ENCODE data around the gene AHNAK.
"Not testable (repeated sequence)": the region's sequence is repeated elsewhere in the genome, so short reads cannot be mapped to it uniquely, and the experiment has no call there.

Gene AHNAK

DNA sequence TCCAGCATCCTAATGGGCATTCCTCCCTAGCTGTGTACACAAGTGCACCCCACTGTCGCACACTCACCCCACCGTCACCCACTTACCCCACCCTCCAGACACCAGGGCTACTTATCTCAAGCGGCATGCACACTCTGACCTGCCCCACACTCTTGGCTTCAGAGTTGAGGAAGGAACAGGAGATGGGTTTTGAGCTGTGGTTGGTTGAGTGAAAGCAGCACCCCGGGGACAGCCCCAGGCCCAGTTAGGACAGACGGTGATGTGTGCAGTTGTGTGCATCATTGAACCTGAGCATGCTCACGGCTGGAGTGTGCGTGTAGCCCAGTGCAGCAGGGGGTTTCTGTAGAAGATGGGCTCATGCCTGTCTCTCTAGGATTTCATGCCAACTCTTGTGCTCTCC, 32.5 kb downstream of the AHNAK start:
- DNase-seq = no peak

DNA sequence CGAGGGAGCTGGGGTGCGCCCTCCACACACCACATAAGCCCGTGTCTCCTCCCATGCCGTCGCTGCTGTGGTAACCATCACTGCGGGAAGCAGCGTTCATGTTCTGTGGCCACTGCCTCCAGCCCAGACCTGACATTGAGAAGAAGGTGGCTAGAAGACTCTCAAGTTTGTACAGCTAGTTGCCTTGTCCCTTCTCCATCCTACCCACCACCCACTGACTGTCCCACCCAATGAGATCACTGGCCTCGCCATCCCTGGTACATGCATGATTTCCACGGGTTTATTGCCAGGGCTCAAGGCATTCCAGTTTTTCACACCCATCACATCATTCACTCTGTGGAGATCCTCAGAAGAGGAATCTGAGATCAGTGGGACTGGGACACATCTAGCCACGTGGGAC, 33.0 kb downstream of the AHNAK start:
- no peak for DNase-seq

DNA sequence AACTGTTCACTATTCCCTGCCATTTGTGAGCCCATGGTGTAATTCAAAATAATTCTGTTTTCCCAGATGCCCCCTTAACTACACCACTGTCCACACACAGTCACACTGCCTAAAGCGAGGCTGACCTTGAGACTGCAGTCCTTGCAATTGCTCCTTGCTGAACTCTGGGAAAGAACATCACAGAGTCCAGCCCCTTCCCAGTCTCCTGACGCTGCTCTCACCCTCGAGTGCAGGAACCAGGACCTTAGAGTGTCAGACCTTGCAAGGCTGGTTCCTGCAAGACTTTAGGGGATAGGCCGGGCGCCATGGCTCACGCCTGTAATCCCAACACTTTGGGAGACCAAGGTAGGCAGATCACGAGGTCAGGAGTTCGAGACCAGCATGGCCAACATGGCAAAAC, 33.6 kb downstream of the AHNAK start:
- DNase-seq = no peak

DNA sequence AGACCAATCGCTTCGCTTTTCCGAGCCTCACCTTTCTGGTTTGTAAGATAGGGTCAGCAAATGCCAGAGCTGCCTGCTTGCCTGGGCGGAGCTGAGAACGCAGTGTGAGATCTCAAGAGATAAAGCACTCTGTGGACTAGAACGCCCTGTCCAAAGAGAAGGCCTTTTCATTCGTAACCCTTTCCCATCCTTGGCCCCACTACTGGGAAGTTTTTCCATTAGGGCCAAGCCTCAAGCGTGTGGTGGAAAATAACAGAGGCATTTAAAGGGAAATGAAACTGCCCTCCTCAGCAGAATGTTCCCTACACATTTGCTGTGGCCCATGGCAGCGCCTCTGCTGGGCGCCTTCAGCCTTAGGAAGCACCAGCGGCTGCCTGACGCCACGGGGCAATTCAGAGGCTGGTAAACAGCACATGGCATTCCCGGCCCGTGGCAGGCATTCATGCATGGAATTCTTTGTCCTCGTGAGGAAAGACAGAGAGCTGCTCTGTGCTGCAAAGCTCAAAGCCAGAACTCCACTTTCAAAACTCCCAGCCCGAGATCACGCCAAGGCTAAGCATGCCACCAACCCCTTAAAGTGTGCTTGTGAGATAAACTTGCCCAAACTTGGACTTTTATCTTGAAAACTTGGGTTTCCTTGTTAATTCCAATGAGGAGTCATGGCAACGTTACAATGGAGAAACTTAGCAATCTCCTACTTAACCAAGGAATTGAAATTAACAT, 38.1 kb downstream of the AHNAK start:
- DNase-seq = no peak

DNA sequence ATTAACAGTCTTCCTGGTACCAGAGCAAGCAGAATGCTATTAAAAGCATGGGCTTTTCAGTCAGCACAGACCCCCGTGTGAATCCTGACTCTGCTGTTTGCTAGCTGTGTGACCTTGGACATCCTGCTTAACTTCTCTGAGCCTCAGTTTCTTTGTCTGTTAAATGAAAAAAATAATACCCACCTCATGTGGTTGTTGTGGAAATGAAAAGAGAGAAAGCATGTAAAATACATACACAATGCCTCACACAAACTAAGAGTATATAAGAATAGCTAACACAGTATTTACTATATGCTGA, 39.5 kb downstream of the AHNAK start:
- no peak for DNase-seq

DNA sequence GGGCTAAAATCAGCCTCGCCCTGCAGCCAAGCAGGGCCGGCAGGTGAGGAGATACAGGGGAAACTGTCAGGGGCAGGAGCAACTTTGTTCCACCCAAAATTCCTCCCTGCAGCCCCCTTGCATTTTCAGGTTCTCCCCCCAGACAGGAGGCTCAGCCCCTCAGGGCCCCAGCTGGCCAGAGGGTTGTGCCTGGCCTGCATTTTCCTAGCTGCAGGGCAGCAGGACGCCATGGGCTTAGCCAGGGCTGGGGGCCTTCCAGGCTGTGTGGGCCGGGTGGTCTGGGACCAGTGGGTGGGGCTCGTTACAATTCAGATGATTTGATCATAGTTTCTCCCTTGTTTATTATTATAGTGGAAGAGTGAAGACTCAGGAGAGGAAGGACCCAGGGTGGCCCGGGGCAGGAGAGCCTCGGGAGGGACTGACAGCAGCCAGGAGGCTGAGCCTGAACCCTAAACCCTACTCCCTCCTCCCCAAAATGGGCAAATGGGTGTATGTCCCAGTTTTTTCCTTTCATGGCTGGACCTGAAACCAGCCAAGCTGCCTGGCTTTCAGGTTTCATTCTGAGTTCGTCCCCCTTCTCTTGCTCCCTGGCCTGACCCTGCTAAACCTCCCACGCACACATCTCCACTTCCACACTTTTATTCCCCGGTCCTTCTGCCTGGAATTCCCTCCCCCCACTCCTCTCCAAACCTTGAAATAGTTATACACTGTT, 40.0 kb downstream of the AHNAK start:
- no peak for DNase-seq

DNA sequence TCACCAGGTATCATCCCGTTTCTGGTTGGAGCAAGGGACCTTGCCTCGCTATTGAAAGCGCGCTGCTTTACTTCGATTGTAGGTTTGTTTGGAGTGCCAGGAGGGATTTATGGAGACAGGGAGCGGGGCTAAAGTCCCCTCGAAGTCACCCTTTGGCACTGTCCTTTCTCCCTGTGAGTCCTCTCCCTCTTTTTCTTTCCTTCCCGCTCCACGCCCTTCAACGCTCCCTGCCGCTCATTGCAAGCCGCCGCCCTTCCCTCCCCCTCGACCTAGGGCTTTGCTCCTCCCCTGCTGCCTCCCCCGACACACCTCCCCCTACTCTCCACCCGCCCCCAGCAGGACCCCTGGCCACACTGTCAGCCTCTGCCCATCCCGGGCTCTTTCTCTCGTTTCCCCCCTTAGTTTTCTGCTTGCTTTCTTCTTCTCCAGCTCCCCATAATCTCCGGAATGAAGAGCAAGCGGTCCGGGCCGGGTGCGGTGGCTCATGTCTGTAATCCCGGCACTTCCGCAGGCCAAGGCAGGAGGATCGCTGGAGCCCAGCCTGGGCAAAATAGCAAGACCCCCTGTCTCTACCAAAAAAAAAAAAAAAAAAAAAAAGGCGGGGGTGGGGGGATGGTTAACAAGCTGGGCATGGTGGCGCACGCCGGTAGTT, 41.0 kb downstream of the AHNAK start:
- DNase-seq = no peak

DNA sequence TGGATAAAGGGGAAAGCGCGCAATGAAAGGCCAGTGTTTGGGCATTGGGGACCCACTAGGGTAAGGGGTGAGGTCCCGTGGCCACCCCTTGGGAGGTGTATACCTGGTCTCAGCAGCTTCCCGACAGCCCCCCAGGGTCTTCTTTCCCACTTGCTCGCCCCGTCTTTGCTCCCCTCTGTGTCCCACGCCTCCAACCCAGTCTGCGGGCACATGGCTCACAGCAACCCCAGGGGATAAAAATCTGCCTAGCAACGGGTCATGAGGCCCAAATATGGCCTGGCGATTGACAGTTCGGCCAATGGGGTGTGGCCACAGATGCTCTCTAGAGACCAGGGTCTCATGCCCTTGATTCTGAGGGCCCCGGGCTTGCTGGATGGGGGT, 41.6 kb downstream of the AHNAK start:
- no peak for DNase-seq

DNA sequence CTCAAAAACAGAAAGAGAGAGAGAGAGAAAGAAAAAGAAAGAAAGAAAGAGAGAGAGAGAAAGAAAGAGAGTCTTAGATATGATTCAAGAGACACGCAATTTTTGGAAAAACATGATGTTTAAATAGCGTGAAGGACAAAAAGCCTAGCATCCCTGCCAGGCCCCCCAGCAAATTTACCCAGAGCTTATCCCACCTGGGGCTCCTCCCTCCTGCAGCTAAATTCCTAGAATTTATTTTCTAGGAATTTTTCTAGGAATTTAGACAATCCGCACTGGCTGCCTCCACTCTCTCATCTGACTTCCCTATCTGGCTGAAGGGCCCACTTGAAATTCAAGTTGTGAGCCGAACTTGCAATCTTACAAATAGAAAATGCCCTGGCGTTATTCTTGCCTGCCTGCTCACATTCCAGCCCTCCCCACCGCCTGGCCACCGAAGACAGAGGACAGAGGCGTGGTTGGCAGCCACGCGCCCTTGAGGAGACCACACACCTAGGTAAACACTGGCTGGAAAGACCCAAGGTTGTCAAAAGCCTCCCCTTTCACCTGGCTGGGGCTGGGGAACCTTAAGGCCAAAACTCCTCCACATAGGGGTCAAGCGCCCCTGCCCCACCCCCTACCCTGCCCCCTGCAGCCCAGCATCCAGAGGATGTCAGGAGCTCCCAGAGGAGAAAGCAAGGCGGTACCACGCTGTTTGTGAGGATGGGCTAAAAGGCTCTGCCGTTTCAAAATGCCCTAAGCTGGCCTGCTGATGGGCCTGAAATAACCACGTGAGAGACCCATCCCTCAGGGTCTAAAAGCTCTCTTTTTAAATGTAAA, 42.2 kb downstream of the AHNAK start:
- DNase-seq = no peak

DNA sequence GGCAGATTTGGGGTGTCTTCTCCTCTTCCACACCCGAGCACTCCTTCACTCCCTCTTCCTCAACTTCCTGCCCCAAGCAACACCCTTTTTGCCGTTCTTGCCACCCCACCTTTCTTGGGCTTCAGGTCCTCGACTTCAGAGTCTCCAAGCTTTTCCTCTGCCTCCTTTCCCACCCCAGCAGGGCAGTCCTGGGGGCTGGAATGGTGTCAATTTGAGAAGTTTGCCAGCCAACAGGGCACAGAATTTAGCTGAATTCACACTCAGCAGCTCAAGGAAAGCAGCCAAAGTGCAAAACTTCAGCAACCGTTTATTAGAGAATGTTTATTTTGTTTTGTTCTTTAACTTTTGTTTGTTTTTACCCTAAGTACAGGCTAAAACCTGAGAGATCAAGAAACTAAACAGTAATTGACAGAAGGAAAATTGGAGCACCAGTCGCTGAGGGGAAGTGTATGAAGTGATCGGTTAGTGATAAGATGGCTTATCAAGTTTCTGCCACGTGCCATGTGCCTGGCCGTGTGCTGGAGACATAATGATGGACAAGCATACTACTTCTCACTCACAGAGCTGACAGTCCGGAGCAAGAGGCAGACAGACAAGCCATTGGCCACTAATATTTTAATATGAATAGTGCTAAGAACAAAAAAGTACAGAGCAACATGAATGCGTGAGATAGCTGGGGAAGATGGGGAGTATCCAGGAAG, 44.4 kb downstream of the AHNAK start:
- DNase-seq = no peak

DNA sequence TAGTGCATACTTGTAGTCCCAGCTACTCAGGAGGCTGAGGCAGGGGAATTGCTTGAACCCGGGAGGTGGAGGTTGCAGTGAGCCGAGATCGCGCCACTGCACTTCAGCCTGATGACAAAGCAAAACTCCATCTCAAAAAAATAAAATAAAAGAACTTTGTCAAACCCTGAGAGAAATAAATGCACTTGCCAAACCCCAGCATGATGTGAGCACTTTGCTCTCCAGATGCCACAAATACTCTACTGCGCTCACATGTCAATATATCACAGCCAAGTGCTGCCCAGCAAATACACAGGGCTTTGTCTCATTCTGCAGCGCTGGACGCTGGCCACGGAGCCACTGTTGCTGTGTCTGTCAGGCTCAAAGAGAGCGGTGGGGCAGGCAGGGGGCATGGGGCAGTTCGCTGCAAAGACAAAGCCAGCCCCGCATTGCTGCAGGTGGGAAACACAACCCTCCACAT, 45.1 kb downstream of the AHNAK start:
- DNase-seq = no peak

DNA sequence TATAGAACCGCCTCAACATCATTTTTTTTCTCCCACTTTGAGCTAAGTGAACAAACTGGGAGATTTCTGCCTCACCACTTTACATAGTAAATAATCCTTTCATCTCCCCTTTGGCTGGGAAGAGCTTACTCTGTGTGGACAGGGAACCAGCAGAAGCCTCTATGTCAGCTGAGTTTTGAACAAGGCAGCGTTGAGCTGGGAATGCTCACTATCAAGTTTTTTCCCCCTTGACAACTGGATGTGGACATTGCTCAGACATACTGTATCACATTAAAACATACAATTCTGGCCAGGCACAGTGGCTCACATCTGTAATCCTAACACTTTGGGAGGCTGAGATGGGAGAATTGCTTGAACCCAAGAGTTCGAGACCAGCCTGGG, 46.0 kb downstream of the AHNAK start:
- no peak for DNase-seq

DNA sequence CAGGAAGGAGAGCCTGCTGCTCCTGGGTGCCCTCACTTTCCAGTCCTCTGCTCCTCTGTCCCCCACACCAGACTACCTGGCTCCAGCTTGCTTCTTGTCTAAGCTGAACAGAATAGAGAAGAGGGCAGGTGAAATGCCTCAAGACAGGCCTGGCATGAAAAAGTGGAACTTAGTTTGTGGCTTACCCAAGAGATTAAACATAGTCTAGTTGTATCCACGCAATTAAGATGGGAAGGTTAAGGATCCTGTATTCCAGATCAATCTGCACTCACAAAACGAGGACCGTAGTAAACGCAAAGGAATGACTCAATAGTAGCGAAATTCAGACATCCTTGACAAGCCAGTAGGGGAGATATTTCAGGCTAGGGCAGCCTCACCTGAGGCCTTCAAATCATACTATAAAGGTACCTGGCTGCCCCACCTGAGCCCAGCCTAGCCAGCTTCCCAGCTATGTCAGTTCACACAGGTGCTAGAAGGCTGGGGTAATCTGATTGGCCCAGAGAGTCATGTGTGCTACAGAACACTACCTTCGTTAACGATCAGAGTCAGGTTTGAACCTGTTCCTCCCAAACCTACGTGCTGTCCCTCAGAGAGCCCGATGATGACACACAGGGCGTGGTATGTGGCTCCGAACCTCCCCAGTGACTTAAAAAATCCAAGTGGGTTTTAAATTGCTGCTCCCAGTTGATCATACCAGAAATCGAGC, 46.5 kb downstream of the AHNAK start:
- no peak for DNase-seq

DNA sequence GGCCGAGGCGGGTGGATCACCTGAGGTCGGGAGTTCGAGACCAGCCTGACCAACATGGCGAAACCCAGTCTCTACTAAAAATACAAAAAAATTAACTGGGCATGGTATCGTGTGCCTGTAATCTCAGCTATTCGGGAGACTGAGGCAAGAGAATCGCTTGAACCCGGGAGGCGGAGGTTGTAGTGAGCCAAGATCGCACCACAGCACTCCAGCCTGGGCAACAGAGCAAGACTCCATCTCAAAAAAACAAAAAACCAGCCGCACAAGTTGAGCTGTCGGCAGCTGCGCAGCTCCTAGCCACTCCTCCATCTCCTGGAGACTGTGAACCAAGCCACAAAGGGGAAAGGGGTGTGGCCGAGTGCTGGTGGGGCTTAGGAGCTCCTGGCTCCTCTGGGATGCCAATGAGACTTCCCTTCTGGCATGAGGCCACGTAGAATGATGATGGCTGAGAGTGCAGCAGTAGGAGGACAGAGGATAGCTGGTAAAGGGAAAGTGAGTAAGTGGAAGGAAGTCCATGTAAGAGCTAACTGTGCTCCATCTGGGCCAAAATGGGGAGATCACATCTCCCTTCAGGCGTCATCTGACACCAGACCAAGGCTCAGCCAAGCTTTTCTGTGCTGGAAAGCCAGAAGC, 47.2 kb downstream of the AHNAK start:
- not testable (repeated sequence) for DNase-seq

DNA sequence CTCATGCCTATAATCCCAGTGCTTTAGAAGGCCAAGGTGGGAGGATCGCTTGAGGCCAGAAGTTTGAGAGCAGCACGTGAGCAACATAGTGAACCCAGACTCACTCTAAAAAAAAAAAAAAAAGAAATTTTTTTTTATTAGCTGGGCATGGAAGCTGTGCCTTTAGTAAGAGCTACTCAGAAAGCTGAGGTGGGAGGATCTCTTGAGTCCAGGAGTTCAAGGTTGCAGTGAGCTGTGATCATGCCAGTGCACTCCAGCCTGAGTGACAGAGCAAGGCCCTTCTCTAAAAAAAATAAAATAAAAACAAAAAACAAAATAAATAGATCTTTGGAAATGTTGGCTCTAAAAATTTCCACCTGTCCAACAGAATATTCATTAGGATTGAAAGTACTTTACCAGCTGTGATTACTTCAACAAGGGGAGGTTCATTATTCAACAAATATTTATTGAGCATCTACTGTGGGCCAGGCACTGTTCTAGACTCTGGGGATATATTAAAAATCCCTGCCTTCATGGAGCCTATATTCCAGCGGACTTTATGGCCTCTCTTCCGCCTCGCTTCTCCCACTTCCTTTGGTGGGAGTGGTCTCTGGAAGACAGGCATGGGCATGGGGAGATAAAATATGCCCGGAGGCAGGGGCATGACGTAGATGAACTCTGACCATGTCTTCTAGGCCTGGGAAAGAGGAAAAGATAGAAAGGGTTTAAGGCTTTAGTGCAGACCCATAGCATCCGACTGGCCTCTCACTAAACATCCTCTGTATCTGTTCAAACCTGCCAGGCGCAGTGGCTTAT, 47.9 kb downstream of the AHNAK start:
- no peak for DNase-seq

DNA sequence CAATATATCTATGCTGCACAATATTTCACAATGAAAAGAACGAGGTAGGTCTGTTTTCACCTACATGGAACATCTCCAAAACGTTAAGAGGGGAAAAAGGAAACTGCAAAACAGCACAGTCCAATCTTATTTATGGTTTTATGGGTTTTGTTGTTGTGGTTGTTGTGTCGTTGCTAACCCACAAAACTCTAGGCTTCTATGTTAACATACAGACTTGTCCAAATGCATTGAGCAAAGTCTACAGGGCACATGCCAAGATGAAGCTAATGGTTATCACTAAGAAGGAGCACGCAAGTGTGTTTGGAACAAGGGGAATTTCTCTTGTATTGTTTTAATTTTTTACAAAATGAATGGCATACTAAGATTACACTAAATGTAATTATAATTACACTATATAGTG, 48.6 kb downstream of the AHNAK start:
- DNase-seq = no peak

DNA sequence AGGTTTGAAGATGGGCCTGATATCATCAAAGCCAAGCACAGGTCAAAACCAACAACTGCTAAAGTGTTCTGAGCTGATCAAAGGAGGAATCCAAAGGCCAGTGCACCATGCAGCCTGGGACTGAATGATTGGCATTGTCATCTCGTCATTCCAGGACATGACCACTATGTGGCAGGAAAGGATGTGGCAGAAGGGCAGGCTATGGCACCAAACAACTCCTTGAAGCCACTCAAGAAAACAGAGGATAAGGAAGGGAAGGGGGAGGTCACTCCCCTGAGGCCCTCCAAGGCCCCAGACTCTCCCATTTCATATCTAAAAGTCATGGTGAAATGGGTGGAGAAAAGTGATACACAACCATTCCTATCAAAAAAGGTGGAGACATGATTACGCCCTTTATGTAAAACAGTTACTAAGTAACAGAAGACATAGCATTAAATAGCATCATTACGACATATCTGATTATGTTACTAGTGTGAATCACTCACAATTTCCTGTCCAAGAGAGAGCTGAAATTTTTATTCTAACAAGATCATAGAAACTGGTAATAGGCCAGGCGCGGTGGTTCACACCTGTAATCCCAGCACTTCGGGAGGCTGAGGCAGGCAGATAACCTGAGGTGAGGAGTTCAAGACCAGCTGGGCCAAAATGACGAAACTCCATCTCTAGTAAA, 49.3 kb downstream of the AHNAK start:
- no peak for DNase-seq

DNA sequence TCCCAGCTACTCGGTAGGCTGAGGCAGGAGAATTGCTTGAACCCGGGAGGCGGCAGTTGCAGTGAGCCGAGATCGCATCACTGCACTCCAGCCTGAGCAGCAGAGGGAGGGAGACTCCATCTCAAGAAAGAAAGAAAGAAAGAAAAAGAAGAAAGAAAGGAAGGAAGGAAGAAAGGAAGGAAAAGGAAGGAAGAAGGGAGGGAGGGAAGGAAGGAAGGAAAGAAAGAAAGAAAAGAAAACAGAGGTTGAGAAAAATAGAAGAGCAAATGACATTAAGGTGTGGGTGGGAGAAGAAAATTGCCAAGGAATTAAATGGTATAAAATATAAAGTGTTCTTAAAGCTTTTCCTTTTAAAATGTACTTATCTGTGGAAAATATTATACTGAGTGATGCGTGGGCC, 49.9 kb downstream of the AHNAK start:
- no peak for DNase-seq

DNA sequence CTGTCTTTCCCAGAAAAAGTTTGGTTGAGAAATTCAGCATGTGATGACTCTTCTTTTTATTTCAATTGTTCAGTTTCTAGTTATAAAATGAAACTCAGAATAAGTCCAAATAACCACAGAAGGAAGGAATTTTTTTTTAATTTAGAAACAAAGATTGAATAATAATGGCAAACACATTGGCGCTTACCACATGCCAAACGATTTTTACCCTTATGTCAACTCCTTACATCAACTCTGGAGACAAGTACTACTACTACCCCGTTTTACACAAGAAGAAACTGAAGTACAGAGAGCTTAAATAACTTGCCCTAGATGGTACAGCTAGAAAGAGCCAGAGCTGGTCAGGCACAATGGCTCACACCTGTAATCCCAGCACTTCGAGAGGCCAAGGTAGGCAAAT, 52.4 kb downstream of the AHNAK start:
- no peak for DNase-seq

DNA sequence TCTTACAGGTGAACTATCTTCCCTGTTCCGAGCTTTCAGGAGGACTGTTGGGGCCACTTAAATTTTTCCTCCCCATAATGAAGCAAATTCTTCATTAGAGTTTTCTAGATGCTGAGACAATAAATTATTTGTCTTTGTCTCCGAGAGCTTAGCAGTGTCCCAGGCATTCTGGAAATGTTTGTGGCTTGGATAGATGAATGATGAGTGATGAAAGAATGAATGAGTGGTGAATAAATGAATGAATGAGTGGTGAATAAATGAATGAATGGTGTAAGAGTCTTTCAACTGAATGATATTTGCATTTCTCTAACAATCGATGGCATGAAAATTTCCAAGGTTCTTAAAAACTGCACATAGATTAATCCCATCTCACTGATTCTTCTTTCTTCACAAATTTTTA, 52.8 kb downstream of the AHNAK start:
- DNase-seq = no peak

All from activated naive CD4-positive, alpha-beta T cell (primary cell).